ENCODE measurements around the gene NID2.

NID2 gene

GRCh38 chr14:52021957-52022600 is 46.8 kb downstream of the NID2 start:
- DNase-seq, result no peak

DNA sequence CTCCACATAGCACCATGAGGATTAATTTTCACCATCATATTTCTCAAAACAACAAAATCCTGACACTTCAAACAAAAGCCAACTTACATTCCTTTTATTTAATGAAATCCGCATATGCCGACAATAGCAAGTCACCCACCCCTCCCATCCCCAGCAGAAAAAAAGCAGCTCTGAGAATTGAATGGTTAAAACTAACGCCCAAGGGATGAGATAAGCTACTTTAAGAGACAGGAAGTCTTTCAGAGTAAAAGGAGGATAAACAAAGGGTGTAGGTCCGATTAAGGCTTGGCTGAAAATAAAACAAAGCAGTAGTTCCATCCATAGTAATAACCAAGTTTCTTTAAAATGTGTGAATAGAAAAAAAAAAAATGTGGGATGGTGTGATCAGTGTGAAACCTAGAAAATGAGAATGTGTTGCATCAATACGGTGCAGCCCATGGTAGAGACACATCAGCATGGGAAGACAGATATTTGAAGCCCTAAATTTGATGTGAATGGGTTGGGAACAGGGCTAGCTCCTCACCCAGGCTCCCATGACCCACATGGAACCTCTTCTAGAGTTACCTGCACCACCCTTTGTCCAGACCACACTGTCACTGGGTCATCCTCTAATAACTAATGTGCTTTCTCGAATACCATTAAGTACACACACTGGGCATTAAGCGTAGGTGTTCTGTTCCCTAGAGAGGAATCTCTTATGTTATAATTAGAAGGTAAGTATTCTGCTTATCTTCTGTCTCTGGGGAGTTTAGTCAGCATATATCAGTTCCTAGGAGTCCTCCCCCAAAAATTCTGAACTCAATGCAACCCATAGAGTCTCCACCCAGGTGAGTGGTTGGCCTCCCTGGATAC is 47.8 kb downstream of the NID2 start:
- no peak for DNase-seq

DNA sequence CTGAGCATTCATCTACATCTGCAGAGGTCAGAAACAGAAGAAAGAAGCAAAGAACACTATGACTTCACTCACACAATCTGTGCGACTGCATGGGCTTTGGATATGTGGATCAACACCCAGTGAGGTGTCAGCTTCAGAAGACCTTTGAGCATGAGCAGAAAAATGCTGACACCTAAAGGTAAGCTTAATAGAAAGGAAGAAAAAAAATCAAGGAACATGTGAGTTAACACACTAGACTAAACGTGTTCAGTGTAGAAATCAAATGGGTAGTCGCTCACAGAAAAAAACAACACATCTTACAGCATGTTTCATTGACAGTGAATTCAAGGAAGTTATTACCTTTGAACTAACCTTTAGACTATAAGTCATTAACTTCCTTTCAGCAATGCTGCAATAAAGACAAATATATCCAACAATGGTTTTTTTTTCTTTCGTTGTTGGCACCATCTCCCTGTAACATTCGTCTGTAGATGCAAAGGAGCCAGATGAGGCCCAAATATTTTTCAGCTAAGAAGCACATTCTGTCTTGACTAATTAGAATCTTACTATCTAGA is 48.6 kb downstream of the NID2 start:
- DNase-seq, result no peak

- DNase-seq, result no peak
Observed at GRCh38 chr14:52018970-52019369, 49.9 kb downstream of the NID2 start.

DNA sequence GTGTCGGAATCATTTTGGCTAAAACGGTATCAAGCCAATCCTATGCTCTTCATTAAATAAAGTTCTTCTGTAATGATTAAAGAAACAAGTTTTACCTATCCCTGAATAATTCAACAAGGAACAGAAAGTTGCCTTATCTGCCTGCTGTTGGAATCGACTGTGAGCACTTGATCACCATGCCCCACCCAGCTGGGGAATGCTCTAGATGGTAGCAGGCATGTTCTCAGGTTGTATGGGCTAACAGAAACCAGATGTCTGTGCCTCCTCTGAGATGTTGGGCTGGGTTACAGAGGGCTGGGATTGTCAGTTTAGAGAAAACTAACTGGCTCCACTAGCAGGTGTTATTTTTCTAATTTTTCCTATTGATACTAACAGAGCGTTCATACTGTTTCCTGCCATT is 50.6 kb downstream of the NID2 start:
- no peak for DNase-seq

- DNase-seq, result no peak
Observed at GRCh38 chr14:52015411-52016030, 53.3 kb downstream of the NID2 start.

DNA sequence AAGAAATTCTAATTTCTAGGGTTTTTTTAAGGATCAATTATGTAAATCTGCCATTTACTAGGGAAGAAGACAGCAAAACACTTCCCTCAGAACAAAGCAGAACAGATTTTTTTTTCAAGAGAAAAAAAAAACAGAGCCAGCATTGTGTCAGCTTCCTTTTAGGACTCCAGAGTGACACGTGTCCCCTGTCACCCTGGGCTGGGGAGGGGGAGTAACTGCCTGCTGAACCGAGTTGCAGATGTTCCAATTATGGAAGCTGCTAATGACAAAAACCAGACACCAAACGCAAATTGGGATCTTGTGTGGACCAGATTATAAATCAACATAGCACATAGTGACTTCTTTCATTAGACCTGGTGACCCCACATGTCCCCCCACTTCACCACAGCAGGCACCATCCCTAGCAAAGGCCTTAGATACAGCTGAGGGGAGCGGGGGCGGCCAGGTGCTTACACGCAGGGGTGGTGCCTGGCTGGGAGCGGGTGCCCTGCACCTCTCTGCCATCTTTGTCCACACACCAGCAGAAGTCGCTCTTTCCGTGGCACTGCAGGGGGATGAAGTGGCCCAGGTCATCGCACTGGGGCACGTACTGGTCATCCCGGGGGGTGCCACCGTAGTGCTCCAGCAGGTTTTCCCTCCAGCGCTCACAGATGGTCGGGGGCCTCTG is 54.1 kb downstream of the NID2 start:
- no peak for DNase-seq

DNA sequence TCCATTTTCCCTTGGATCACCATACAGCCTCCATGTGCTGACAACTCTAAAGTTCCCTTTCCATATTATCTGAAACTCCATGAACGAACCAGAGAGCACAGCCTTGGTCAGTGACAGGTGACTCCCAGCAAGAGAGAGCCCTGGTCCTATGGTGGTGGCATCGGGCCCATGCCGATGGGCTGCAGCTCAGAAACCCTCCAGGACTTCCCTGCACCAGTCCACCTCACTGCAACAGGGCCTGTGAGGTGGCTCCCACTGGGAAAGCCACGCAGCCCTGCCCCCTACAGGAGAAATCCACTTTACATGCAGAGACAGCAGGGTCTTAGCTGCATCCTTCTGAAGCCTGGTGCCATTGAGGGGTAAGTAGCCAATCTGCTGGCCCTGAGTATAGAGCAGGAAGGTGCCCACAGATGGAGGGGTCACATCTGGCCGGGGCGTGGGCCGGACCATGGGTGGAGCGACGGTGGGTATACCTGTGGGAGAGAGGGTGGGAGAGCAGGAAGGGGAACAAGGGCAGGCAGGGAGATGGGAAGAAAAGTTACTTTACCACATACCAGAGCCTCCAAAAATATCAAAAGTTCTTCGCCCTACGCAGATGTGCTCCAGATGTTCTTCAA is 54.8 kb downstream of the NID2 start:
- no peak for DNase-seq

GRCh38 chr14:52012635-52013034 is 56.2 kb downstream of the NID2 start:
- DNase-seq, result no peak

GRCh38 chr14:52011523-52011922 is 57.3 kb downstream of the NID2 start:
- no peak for DNase-seq

DNA sequence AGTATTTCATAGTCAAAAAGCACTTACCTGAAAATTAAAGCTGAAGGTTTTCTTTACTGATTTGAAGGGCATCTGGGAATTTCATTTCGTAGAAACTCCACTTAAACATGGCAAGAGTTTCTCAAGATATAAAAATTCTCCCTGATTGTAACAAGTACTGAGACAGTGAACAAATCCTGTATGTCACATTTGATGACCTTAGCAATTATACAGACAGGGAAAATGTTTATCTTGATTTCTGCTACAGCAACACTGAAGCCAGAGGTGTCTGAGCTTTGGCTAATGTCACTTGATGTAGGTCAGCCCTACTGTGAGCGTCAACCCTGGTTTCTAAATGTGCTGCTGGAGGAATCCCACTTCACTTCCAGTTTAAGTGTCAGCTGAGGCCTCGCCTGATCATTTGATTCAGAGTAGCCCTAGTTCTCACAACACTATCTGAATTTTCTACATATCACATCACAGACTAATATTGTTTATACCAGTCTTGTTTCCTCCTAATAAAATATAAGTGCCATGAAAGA is 58.6 kb downstream of the NID2 start:
- DNase-seq, result no peak

- no peak for DNase-seq
Observed at GRCh38 chr14:52008136-52008535, 60.7 kb downstream of the NID2 start.

GRCh38 chr14:52007637-52008036 is 61.2 kb downstream of the NID2 start:
- DNase-seq, result no peak

GRCh38 chr14:52007211-52007610 is 61.6 kb downstream of the NID2 start:
- no peak for DNase-seq

DNA sequence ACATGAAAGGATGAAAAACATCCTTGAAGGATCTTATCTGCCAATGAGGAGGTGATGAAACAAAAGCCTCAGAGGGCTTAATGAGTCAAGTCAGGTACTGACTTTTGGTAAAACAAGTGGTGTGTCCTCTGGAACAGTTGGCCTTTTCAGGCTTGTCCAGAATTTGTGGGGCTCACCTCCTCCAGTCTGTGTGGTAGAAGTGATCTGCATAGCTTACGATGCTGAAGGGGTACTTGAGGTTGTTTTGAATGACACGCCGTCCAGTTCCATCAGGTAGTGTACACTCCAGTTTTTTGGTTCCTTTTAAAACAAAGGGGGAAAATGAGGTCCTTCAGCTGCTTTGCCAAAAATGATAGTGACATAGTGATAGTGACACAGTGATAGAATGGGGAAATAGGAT is 62.5 kb downstream of the NID2 start:
- no peak for DNase-seq

- DNase-seq, result no peak
Observed at GRCh38 chr14:52005625-52006024, 63.2 kb downstream of the NID2 start.

GRCh38 chr14:52003324-52003723 is 65.5 kb downstream of the NID2 start:
- no peak for DNase-seq

GRCh38 chr14:52002542-52002941 is 66.3 kb downstream of the NID2 start:
- no peak for DNase-seq

- no peak for DNase-seq
Observed at GRCh38 chr14:52000696-52001095, 68.2 kb downstream of the NID2 start.

- no peak for DNase-seq
Observed at GRCh38 chr14:52000019-52000582, 68.8 kb downstream of the NID2 start.

- DNase-seq, result no peak
Observed at GRCh38 chr14:51999084-51999483, 69.8 kb downstream of the NID2 start.

DNA sequence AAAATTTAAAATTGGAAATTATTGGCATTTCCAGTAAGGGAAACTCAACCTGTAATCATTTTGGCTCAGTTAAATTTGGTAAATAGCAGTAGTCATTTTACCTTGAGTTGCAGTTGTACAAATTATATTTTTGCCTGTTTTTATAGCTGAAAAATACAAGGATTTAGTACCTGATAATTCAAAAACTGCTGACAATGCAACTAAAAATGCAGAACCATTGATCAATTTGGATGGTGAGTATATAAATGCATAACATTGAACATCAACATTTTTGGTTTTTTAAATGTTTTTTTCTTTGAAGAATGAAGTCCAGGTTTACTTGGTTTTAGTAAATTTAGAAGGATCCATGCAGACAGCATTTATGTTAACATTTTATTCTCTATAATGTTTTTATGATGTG is 70.5 kb downstream of the NID2 start:
- DNase-seq, result no peak

Data from cerebellar nuclear complex (tissue), 1 donor.